ENCODE measurements around the gene TMEM61.
"Not testable (repeated sequence)": the region's sequence is repeated elsewhere in the genome, so short reads cannot be mapped to it uniquely, and the experiment has no call there.

DNA sequence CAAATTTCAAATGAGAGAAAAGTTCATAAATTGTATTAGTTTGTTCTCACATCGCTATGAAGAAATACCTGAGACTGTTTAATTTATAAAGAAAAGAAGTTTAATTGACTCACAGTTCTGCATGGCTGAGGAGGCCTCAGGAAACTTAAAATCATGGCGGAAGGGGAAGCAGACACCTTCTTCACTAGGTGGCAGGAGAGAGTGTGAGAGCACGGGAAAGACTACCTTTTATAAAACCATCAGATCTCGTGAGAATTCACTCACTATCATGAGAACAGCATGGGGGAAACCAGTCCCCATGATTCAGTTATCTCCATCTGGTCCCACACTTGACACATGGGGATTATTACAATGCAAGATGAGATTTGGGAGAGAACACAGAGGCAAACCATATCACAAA, 41.5 kb upstream of the TMEM61 start:
- TF ChIP-seq, protein P1, sequence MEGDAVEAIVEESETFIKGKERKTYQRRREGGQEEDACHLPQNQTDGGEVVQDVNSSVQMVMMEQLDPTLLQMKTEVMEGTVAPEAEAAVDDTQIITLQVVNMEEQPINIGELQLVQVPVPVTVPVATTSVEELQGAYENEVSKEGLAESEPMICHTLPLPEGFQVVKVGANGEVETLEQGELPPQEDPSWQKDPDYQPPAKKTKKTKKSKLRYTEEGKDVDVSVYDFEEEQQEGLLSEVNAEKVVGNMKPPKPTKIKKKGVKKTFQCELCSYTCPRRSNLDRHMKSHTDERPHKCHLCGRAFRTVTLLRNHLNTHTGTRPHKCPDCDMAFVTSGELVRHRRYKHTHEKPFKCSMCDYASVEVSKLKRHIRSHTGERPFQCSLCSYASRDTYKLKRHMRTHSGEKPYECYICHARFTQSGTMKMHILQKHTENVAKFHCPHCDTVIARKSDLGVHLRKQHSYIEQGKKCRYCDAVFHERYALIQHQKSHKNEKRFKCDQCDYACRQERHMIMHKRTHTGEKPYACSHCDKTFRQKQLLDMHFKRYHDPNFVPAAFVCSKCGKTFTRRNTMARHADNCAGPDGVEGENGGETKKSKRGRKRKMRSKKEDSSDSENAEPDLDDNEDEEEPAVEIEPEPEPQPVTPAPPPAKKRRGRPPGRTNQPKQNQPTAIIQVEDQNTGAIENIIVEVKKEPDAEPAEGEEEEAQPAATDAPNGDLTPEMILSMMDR (IDR thresholded peaks at IDR 0.05; ENCODE audit: low read depth, low read length) = not testable (repeated sequence)
- not testable (repeated sequence) for TF ChIP-seq EZH2phosphoT487 (IDR thresholded peaks at IDR 0.05; ENCODE audit: low read depth)

All from OCI-LY3 (cell line).